Esophagus muscularis mucosa (tissue), 3 donors: ENCODE measurements around the gene NBAS.

Source experiments
- POLR2A ChIP-seq: fragments of 450-650 bp; IDR thresholded peaks from one replicate; pipeline ENCODE4 v1.6.1; 2017; ENCODE audit warnings: antibody characterized with exemption, moderate library complexity, mild to moderate bottlenecking, low read depth
- POLR2AphosphoS5 ChIP-seq, 2 donors: sonication (generic); formaldehyde crosslinking; IDR thresholded peaks; one replicate each; pipeline ENCODE4 v1.6.1; 2017; ENCODE audit warnings: antibody characterized with exemption in 2 of 2
- TF ChIP-seq, protein P1 (sequence below), 3 experiments: fragments of 200-600 bp in 2 of 3; fragments of 450-650 bp in 1 of 3; sonication (generic) in 2 of 3; IDR thresholded peaks; one replicate each; pipeline ENCODE4 v1.5.1; 2017 to 2019; ENCODE audit warnings: antibody characterized with exemption in 3 of 3, mild to moderate bottlenecking in 2 of 3, moderate library complexity in 1 of 3

DNA sequence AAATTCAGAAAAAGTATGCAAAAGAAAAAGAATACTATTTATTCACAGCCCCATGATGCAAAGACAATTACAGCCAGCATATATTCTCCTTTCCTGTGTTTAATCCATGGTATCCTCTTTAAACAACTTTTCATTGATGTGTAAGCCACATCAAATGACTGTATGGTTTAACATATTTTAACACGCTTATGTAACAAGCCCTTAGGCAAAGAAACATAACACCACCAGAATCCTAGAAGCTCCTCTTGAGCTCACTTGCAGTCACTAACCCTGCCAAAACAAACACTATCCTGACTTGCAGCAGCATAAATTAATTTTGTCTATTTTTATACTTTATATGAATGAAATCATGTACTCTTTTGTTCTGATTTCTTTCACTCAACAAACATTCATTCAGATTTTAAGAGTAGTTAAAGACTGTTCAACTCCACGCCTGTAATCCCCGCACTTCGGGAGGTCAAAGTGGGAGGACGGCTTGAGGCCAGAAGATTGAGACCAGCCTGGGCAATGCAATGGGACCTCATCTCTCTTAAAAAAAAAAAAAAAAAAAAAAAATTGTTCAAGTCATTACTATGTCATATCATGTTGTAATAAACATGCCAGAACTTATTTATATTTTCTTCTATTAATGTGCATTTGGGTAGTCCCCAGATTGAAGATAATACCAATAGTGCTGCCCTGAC is 226.3 kb downstream of the NBAS start:
- TF ChIP-seq POLR2A (no peak), POLR2AphosphoS5 (IDR thresholded peaks at IDR 0.05) (no peak)
- TF ChIP-seq, protein P1, sequence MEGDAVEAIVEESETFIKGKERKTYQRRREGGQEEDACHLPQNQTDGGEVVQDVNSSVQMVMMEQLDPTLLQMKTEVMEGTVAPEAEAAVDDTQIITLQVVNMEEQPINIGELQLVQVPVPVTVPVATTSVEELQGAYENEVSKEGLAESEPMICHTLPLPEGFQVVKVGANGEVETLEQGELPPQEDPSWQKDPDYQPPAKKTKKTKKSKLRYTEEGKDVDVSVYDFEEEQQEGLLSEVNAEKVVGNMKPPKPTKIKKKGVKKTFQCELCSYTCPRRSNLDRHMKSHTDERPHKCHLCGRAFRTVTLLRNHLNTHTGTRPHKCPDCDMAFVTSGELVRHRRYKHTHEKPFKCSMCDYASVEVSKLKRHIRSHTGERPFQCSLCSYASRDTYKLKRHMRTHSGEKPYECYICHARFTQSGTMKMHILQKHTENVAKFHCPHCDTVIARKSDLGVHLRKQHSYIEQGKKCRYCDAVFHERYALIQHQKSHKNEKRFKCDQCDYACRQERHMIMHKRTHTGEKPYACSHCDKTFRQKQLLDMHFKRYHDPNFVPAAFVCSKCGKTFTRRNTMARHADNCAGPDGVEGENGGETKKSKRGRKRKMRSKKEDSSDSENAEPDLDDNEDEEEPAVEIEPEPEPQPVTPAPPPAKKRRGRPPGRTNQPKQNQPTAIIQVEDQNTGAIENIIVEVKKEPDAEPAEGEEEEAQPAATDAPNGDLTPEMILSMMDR (IDR thresholded peaks at IDR 0.05), result no peak
